GM18867 (cell line): ENCODE data around the gene DEF6.
"Not testable (repeated sequence)": the region's sequence is repeated elsewhere in the genome, so short reads cannot be mapped to it uniquely, and the experiment has no call there.

Experiments used
- ATAC-seq: cut with Tn5 transposase; IDR thresholded peaks from one replicate; pipeline ENCODE4 v1.9.1; 2021; ENCODE audit warnings: mild to moderate bottlenecking, moderate library complexity; ENCODE audit not compliant: unreplicated experiment

DEF6 gene

DNA sequence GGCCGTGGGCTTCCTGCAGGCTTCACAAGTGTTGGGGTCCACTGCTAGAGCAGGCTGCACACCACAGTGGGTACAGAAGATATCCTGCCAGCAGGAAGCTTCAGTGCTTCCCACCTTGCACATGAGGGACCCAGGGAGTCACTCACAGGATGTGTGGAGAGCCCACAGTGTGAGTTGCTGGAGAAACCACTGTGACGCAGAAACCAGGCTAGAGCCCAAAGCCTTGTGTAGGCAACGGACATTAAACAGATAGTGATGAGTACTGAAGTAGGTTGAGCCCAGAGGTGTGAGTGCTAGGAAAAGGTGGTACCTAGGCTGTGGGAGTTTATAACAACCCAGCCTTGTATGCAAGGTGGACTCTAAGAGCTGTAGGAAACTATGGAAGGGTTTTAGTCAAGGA is 18.9 kb upstream of the DEF6 start:
- ATAC-seq, result no peak

- no peak for ATAC-seq
Observed at GRCh38 chr6:35280903-35281302, 16.7 kb upstream of the DEF6 start.

- ATAC-seq, result no peak
Observed at GRCh38 chr6:35282472-35282871, 15.1 kb upstream of the DEF6 start.

DNA sequence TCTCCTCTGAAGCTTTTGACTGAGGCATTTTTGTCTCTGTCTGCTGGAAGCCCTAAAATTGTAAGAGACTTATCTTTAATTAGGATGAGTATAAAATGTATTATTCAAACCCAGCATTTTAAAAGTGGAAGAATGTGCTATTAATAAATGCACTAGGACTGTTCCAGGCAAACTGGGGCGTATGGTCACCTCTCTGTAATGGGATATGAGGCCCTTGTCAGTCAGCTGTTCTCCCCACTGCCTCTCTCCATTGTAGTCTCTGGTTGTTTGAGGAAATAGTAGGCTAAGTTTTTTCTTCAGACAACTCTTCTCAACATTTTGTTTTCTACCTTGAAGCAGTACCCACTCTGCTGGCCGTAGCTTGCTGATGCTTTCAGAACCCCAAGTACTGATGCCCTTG is 14.3 kb upstream of the DEF6 start:
- no peak for ATAC-seq

DNA sequence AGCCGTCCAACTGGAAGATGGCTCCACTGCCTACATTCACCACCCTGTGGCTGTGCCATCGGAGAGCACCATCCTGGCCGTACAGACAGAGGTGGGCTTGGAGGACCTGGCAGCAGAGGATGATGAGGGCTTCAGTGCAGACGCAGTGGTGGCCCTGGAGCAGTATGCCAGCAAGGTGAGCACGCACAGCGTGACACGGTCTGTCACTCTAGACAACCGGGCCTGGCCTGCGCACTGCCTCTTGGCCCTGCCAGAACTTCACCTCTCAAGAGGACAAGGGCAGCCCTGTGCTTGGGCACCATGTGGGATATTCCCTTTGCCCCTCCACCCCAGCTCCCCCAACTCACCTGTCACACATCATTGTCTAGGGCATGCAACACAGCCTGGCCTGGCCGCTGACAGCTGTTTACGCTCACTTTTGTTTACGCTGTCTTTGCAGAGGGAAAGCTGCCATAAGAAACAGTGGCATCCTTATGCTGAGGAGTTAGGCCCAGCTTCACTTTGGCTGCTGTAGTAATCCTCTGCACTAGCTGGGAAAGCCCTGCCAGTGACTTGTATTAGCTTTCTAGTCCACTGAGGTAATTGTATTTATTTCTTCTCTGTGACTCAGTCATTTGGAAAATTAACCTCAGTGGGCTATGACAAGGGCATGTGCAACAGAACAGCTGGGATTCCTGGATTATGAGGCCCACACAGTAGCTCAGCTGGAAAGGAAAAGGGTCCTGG is 9.8 kb upstream of the DEF6 start:
- ATAC-seq, result no peak

DNA sequence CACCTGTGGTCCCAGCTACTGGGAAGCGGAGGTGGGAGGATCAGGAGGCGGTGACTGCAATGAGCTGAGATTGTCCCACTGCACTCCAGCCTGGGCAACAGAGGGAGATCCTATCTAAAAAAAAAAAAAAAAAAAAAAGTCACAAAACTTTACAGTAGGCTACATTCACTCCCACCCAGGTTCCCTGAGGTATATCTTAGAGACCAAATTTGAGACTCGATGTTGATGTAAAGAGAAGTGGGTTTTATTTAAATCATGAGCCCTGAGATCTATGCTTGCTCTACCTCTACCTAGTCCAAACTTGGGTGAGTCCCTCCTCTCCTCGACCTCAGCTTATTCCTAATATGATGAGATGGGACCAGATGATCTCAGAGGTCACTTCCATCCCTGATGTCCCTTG is 8.8 kb upstream of the DEF6 start:
- no peak for ATAC-seq

- ATAC-seq, result no peak
Observed at GRCh38 chr6:35291491-35291890, 6.1 kb upstream of the DEF6 start.

DNA sequence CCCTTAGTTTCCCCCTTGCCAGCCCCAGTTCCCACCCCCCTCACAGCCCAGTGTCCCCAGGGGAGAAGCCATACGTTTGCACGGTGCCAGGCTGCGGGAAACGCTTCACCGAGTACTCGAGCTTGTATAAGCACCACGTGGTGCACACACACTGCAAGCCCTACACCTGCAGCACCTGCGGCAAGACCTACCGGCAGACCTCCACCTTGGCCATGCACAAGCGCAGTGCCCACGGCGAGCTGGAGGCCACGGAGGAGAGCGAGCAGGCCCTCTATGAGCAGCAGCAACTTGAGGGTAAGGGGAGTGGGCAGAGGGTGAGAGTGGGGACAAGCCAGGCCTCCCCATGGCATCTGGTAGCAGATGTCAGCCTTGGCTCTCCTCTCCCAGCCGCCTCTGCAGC is 5.1 kb upstream of the DEF6 start:
- ATAC-seq, result no peak

GRCh38 chr6:35293681-35294080 is 3.9 kb upstream of the DEF6 start:
- ATAC-seq, result no peak

- no peak for ATAC-seq
Observed at GRCh38 chr6:35294308-35294945, 3.2 kb upstream of the DEF6 start.

GRCh38 chr6:35295036-35295435 is 2.6 kb upstream of the DEF6 start:
- ATAC-seq, result no peak

GRCh38 chr6:35295521-35296315 is 1.9 kb upstream of the DEF6 start:
- ATAC-seq, result no peak

GRCh38 chr6:35296931-35297600 is 552 bp upstream of the DEF6 start:
- no peak for ATAC-seq

GRCh38 chr6:35298625-35299140 is 1.1 kb downstream of the DEF6 start:
- ATAC-seq, result no peak

GRCh38 chr6:35299674-35300073 is 2.1 kb downstream of the DEF6 start:
- no peak for ATAC-seq

DNA sequence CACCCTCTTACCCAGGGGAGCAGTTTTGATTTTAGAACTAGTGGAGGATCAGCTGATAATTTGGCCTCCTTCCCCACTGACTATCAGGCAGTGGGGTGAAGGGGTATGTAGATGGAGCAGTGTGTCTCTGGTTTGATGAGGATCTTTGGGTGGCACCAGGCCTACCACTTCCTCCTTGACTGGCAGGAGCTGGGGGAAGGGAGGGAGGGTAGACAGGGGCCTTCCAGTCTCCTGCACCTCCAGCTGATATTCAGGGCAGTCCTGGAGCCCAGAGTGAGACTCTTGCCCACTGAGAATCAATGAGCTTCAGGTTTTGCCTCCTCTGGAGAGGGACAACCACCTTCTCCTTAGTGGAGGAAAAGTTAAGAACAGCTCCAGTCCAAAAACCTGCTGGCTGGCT is 3.2 kb downstream of the DEF6 start:
- ATAC-seq, result no peak

- ATAC-seq, result peak; percentile 75
Observed at GRCh38 chr6:35302604-35303241, 5.1 kb downstream of the DEF6 start.

GRCh38 chr6:35304299-35304698 is 6.7 kb downstream of the DEF6 start:
- no peak for ATAC-seq

DNA sequence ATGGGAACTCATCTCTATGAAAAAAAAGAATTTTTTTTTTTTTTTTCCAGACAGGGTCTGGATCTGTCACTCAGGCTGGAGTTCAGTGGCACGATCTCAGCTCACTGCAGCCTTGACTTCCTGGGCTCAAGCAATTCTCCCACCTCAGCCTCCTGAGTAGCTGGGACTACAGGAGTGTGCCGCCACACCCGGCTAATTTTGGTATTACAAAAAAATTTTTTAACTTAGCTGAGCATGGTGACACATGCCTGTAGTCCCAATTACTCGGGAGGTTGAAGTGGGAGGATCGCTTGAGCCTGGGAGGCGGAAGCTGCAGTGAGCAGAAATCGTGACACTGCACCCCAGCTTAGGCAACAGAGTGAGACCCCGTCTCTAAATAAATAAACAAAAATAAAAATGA is 7.5 kb downstream of the DEF6 start:
- ATAC-seq, result no peak

DNA sequence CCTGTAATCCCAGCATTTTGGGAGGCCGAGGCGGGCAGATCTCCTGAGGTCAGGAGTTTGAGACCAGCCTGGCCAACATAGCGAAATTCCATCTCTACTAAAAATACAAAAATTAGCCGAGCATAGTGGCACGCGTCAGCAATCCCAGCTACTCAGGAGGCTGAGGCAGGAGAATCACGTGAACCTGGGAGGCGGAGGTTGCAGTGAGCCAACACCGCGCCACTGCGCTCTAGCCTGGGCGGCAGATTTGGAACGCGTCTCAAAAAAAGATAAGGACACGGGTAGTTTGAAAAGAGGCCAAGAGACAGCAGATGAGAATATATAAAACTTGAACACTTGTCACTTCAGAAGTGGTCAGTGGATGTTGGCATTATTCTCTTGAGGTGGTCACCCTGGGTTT is 9.5 kb downstream of the DEF6 start:
- ATAC-seq, result not testable (repeated sequence)

DNA sequence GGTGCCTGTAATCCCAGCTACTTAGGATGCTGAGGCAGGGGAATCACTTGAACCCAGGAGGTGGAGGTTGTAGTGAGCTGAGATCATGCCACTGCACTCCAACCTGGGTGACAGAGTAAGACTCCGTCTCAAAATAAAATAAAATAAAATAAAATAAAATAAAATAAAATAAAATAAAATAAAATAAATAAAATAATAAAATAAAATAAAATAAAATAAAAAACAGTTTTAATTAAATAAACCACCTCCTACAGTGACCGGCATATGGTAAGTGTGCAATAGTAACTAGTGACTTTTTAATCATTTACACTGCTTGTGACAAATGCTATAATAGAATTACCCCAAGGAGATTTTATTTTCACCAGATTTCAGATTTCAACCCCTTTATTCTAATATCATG is 10.9 kb downstream of the DEF6 start:
- not testable (repeated sequence) for ATAC-seq
